Central memory CD8-positive, alpha-beta T cell (primary cell): Measurements from ENCODE around the gene IRS2.
"Not testable (repeated sequence)": the region's sequence is repeated elsewhere in the genome, so short reads cannot be mapped to it uniquely, and the experiment has no call there.

Source experiments
- ATAC-seq: fragments of 150-1000 bp; cut with Tn5 transposase; replicated peaks from 2 replicates; pipeline ENCODE4 v1.10.0; 2022; ENCODE audit warnings: mild to moderate bottlenecking, moderate FRiP score, moderate number of reproducible peaks; ENCODE audit not compliant: poor library complexity, severe bottlenecking; ENCODE audit errors: extremely low read depth
- DNase-seq, 2 donors: peaks; one replicate each; pipeline ENCODE4 v3.0.0; 2021; ENCODE audit warnings: low spot score in 2 of 2
- H3K27ac Mint-ChIP-seq: one replicate; pipeline ENCODE4 v1.8.0; 2022; ENCODE audit warnings: low read depth, mild to moderate bottlenecking, moderate library complexity, mixed read lengths
- H3K27me3 Mint-ChIP-seq: one replicate; pipeline ENCODE4 v1.8.0; 2022; ENCODE audit warnings: mixed read lengths
- H3K36me3 Mint-ChIP-seq: one replicate; pipeline ENCODE4 v1.8.0; 2022; ENCODE audit warnings: mild to moderate bottlenecking, moderate library complexity, mixed read lengths; ENCODE audit not compliant: insufficient read depth
- H3K4me1 Mint-ChIP-seq: one replicate; pipeline ENCODE4 v1.8.0; 2022; ENCODE audit warnings: mixed read lengths
- H3K4me3 Mint-ChIP-seq: one replicate; pipeline ENCODE4 v1.8.0; 2022; ENCODE audit warnings: mild to moderate bottlenecking, moderate library complexity, mixed read lengths
- H3K9me3 Mint-ChIP-seq: one replicate; pipeline ENCODE4 v1.8.0; 2022; ENCODE audit warnings: mixed read lengths

IRS2 gene, protein sequence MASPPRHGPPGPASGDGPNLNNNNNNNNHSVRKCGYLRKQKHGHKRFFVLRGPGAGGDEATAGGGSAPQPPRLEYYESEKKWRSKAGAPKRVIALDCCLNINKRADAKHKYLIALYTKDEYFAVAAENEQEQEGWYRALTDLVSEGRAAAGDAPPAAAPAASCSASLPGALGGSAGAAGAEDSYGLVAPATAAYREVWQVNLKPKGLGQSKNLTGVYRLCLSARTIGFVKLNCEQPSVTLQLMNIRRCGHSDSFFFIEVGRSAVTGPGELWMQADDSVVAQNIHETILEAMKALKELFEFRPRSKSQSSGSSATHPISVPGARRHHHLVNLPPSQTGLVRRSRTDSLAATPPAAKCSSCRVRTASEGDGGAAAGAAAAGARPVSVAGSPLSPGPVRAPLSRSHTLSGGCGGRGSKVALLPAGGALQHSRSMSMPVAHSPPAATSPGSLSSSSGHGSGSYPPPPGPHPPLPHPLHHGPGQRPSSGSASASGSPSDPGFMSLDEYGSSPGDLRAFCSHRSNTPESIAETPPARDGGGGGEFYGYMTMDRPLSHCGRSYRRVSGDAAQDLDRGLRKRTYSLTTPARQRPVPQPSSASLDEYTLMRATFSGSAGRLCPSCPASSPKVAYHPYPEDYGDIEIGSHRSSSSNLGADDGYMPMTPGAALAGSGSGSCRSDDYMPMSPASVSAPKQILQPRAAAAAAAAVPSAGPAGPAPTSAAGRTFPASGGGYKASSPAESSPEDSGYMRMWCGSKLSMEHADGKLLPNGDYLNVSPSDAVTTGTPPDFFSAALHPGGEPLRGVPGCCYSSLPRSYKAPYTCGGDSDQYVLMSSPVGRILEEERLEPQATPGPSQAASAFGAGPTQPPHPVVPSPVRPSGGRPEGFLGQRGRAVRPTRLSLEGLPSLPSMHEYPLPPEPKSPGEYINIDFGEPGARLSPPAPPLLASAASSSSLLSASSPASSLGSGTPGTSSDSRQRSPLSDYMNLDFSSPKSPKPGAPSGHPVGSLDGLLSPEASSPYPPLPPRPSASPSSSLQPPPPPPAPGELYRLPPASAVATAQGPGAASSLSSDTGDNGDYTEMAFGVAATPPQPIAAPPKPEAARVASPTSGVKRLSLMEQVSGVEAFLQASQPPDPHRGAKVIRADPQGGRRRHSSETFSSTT (N-terminal part only)

DNA sequence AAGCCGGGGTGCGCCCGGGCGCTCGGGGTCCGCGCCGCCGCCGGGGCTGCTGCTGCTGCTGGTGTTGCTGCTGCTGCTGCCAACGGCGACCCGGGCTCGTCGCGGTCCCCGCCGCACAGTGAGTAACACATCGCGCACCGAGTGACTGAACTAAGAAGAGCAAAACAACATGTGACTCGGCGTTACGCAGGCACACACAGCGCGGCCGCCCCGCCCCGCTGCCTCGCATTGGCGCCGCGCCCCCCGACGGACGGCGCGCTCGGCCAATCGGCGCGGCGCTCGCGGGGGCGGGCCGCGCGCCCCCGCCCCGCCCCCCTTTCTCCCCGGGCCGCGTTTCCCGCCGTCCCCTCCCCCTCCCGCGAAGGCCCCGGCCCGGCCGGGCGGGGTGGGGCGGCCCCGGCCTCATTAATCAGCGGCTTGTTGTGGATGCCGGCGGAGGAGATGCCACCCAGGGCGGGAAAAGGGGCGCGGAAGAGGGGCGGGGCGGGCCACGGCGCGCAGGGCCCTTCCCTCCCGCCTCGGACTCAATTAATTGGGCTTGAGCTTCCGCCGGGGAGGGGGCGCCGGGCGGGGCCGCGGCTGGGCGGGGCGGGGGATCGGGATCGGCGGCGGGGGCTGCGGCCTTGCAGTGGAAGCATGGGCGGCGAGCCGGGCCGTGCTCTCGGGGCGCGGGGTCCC lies at the start of gene IRS2:
Gene IRS2 (minus strand): TSS at position 127 of the 678 bp plus-strand sequence. CDS start 530 bp downstream, outside the sequence.
- H3K27me3 Mint-ChIP-seq: peaks cover 24% of the 10 kb centered on the region
- DNase-seq (peak; percentile 71 to 77), ATAC-seq (peak; percentile 74)
- H3K36me3 Mint-ChIP-seq: peaks cover 6% of the 10 kb centered on the region
- peak within 1 kb of the TSS; percentile 49 for H3K4me3 Mint-ChIP-seq
- no peak within 1 kb of the TSS for H3K27ac Mint-ChIP-seq
- H3K9me3 Mint-ChIP-seq: no peaks in the 10 kb centered on the region
- H3K4me1 Mint-ChIP-seq: no peaks in the 10 kb centered on the region

DNA sequence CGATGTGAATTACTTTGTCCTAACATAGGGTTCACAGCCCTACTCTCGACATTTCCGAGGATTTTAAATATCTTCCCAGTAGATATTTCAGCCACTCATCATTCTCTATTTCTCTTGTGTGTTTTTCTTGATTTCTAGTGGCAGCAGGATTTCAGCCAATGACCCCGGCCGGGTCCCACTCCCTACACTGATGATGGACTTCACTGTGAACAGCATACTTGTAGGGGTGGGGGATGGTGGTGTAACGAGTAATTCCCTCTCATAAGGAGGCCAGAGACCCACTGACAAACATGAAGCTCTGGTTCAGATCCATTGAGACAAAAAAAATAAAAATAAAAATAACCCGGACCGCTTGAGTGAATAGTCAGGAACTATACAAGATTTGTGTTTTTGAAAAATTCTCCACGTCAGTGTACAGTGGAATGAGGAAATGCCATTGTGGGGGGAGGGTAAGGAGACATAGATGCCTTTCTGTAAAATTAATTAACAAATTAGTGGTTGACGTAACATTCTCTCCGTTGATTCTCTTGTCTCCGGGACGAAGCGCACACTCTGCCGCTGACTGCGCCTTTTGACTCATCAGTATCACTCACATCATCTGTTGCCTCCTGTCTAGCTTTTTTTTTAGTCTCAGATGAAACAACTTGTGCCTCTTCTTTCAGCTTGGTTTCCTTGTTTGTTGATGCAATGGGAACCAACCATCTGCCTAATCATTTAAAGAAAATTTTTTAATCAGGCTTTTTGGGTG lies 48.8 kb upstream of the IRS2 start:
- ATAC-seq (no peak), DNase-seq (no peak)
- Mint-ChIP-seq H3K9me3 (peaks cover 10% of the 10 kb centered on the region), H3K27me3 (no peaks in the 10 kb centered on the region), H3K4me1 (no peaks in the 10 kb centered on the region), H3K4me3 (no peak overlapping the region), H3K27ac (no peak overlapping the region), H3K36me3 (no peaks in the 10 kb centered on the region)

DNA sequence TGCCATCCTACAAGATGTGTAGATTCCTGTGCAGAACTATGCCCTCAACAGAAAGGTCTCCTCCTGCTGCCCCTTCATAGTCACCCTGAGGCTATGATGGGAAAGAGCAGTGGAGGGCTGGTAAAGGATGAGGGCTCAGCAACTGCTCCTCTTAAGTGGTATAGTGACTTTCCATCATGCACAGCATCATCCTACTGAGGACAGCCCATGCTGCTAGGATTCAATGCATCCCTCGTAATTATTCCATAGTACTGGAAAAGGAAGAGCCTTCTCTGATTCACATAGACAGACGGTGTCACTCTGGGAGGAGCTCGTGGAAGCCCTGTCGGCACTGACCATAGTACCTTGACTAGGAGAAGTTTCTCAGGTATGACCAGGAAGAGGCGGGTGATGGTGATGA lies 47.6 kb upstream of the IRS2 start:
- ATAC-seq (no peak), DNase-seq (no peak)
- H3K4me1 Mint-ChIP-seq: no peaks in the 10 kb centered on the region
- H3K36me3 Mint-ChIP-seq: no peaks in the 10 kb centered on the region
- H3K27me3 Mint-ChIP-seq: no peaks in the 10 kb centered on the region
- H3K4me3 Mint-ChIP-seq: no peak overlapping the region
- H3K9me3 Mint-ChIP-seq: peaks cover 10% of the 10 kb centered on the region
- H3K27ac Mint-ChIP-seq: no peak overlapping the region

DNA sequence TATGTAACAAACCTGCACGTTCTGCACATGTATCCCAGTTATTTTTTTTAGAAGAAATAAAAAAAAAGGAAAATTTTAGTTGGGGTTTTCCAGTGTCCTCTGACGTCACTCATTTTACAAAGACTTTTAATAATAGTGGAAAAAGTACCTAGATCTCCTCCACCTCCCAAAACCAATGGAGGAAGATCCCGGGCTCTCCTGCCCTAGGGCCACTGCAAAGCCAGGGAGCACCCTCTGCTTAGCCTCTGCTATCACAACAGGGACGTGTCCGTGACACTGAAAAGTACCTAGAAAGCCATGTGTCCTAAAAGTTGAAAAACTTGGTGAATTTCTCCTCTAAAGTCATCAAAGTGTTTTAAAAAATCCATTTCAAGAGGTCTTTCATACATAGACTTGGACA lies 46.7 kb upstream of the IRS2 start:
- no peak overlapping the region for H3K4me3 Mint-ChIP-seq
- no peak overlapping the region for H3K27ac Mint-ChIP-seq
- no peak for DNase-seq
- H3K9me3 Mint-ChIP-seq: peaks cover 10% of the 10 kb centered on the region
- H3K4me1 Mint-ChIP-seq: no peaks in the 10 kb centered on the region
- H3K36me3 Mint-ChIP-seq: no peaks in the 10 kb centered on the region
- H3K27me3 Mint-ChIP-seq: no peaks in the 10 kb centered on the region
- no peak for ATAC-seq

DNA sequence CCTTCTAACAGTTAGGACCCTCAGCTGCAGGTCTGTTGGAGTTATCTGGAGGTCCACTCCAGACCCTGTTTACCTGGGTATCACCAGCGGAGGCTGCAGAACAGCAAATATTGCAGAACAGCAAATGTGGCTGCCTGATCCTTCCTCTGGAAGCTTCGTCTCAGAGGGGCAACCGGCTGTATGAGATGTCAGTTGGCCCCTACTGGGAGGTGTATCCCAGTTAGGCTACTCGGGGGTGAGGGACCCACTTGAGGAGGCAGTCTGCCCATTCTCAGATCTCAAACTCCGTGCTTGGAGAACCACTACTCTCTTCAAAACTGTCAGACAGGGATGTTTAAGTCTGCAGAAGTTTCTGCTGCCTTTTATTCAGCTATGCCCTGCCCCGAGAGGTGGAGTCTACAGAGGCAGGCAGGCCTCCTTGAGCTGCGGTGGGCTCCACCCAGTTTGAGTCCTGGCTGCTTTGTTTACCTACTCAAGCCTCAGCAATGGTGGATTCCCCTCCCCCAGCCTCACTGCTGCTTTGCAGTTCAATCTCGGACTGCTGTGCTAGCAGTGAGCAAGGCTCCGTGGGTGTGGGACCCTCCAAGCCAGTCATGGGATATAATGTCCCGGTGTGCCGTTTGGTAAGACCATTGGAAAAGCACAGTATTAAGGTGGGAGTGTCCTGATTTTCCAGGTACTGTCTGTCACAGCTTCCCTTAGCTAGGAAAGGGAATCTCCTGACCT lies 42.4 kb upstream of the IRS2 start:
- not testable (repeated sequence) for DNase-seq, H3K4me3 Mint-ChIP-seq

DNA sequence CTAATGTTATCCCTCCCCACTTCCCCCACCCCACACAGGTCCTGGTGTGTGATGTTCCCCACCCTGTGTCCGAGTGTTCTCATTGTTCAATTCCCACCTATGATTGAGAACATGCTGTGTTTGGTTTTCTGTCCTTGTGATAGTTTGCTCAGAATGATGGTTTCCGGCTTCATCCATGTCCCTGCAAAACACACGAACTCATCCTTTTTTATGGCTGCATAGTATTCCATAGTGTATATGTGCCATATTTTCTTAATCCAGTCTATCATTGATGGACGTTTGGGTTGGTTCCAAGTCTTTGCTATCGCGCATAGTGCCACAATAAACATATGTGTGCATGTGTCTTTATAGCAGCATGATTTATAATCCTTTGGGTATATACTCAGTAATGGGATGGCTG lies 36.8 kb upstream of the IRS2 start:
- not testable (repeated sequence) for ATAC-seq

More for the DNA sequence above, 42.4 kb upstream of the IRS2 start:
- not testable (repeated sequence) for H3K36me3 Mint-ChIP-seq, H3K4me1 Mint-ChIP-seq, ATAC-seq, H3K27me3 Mint-ChIP-seq, H3K27ac Mint-ChIP-seq
- H3K9me3 Mint-ChIP-seq: peaks cover 16% of the 10 kb centered on the region

DNA sequence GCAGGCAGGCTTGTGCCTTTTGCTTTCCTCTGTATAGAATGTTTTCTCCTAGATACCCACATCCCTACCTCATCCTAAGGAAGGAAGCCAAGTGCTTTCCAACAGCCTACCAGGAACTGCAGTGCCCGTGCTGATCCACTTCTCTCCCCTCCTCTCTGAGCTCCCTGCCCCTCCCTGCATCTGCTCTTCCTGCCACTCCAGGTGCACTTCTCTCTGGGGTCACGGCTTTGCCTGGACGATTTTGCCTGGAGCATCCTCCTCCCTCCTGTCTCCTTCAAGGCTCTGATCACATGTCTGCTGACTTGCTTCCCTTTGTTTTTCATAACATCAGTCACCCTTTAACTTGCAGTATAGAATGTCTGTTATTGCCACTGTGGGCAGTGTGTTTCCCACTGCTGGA lies 34.7 kb upstream of the IRS2 start:
- DNase-seq: no peak
- no peak for ATAC-seq
- H3K4me3 Mint-ChIP-seq: no peak overlapping the region
- H3K27ac Mint-ChIP-seq: no peak overlapping the region
- no peaks in the 10 kb centered on the region for H3K27me3 Mint-ChIP-seq
- peaks cover 5% of the 10 kb centered on the region for H3K4me1 Mint-ChIP-seq
- peaks cover 10% of the 10 kb centered on the region for H3K9me3 Mint-ChIP-seq
- H3K36me3 Mint-ChIP-seq: no peaks in the 10 kb centered on the region

More for the DNA sequence above, 36.8 kb upstream of the IRS2 start:
- not testable (repeated sequence) for DNase-seq, H3K4me3 Mint-ChIP-seq, H3K27ac Mint-ChIP-seq, H3K27me3 Mint-ChIP-seq, H3K36me3 Mint-ChIP-seq, H3K4me1 Mint-ChIP-seq
- peaks cover 13% of the 10 kb centered on the region for H3K9me3 Mint-ChIP-seq

DNA sequence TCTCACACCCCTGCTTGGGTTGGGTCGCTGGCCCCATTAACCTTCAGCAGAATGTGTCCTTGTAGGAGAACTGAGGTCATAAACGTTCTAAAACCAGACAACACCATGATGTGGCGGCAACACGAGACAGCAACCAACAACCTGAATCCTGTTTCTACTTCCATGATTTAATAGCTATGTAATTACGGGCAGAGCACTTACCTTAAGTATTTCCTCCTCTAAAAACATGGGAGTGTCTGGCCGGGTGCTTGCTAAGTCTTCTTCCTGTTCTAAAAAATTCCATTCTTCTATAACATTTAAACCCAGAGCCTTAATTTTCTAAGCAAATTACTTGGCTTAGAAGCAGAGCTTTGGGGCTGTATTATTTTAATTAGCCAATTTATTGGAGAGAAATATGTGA lies 33.5 kb upstream of the IRS2 start:
- peaks cover 10% of the 10 kb centered on the region for H3K9me3 Mint-ChIP-seq
- ATAC-seq: no peak
- H3K4me3 Mint-ChIP-seq: no peak overlapping the region
- H3K4me1 Mint-ChIP-seq: peaks cover 5% of the 10 kb centered on the region
- no peak for DNase-seq
- no peak overlapping the region for H3K27ac Mint-ChIP-seq
- no peaks in the 10 kb centered on the region for H3K27me3 Mint-ChIP-seq
- no peaks in the 10 kb centered on the region for H3K36me3 Mint-ChIP-seq

DNA sequence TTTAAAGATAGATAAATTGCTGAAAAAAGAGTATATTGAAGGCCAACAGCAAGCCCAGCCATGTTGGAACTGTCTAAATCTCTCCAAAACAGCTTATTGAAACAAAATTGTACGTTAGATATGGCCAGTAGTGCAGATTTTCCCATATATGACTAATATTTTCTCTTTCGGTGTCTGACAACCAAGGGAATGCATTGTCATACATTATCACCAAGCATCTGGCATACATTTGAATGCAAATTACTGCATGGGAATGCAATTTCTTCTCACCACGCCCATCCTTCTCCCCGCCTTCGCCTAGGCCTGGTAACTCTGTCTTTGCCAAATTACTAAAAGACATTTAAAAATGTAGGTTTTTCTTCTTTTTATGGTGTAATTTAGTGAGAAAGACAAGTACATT lies 32.5 kb upstream of the IRS2 start:
- Mint-ChIP-seq H3K27ac (no peak overlapping the region), H3K4me1 (peaks cover 5% of the 10 kb centered on the region), H3K9me3 (peaks cover 10% of the 10 kb centered on the region), H3K4me3 (no peak overlapping the region), H3K36me3 (no peaks in the 10 kb centered on the region), H3K27me3 (no peaks in the 10 kb centered on the region)
- DNase-seq (no peak), ATAC-seq (no peak)

DNA sequence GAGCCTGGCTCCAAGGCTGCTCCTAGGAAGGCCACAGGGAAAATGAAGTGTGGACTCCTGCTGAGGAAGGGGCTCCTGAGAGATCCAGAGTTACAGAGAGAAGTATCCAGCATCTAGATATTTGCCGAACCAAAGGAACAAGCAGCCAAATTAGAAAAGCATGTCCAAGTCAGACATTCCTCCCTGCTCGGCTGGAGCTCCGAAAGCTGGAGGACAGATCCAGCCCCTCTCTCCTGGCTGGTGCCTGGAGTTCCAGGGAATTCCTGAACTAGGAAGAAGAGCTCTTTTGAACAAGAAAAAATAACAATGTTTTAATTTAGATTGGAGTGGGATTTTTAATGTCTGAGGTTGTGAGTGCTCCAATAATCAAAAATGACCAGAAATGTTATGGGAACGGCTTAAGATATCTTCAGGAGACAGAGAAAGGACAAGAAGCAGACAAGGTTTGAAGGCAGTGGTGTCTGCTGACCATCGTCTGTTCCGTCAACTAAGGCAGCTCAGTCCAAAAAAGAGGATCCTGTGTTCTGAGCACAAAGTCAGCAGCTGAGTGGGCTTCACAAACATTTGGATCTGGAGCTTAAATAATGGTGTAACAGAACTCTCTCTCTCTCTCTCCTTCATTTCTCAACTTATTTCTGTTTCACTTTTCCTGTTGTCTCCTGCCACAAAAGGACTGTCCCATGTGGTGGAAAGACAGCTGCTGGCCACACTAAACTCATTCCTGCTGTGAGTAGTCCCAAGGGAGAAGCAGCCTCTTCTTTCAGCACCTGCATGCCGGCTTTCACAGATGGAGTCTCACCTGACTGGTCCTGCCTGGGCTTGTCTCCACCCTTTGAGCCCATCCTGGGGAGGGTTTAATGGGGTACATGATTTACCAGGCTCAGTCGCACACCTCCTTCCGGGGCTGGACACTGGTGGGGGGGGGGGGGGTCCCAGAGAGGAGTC lies 31.5 kb upstream of the IRS2 start:
- no peaks in the 10 kb centered on the region for H3K36me3 Mint-ChIP-seq
- peaks cover 10% of the 10 kb centered on the region for H3K9me3 Mint-ChIP-seq
- DNase-seq (no peak), ATAC-seq (no peak)
- H3K27me3 Mint-ChIP-seq: peaks cover 9% of the 10 kb centered on the region
- H3K4me1 Mint-ChIP-seq: peaks cover 5% of the 10 kb centered on the region
- no peak overlapping the region for H3K27ac Mint-ChIP-seq
- no peak overlapping the region for H3K4me3 Mint-ChIP-seq
